Measurements from ENCODE around the gene GPR153. TPM values are rescaled to one million over a fixed set of nuclear protein-coding genes. Genes with fewer than 3 reads are reported as not detected.

The GPR153 gene
- total RNA-seq, 3 donors from 2014 or later, result 20.2 to 28.3 (median 20.4) TPM

- H3K4me3 ChIP-seq, result peak within 1 kb of the TSS; percentile 76
- DNase-seq, result peak; percentile 97 to 100 (median 99)
- TF ChIP-seq CTCF (IDR thresholded peaks at IDR 0.05), result no peak
- ATAC-seq, result peak; percentile 99
- peaks cover 6% of the 10 kb centered on the region for H3K4me1 ChIP-seq (ENCODE audit: low read depth)
- intact Hi-C loops (cut with DNase I, micrococcal nuclease), result no loop called here
- no peaks in the 10 kb centered on the region for H3K36me3 ChIP-seq (ENCODE audit: low read depth)
- no peaks in the 10 kb centered on the region for H3K9me3 ChIP-seq
Measured at GRCh38 chr1:6199298-6200187, 61.4 kb downstream of the GPR153 start, which contains the start of gene RPL22. Gene RPL22 (minus strand): TSS chr1:6199595. CDS start chr1:6199573, 22 bp downstream.

- H3K4me3 ChIP-seq, result peak overlapping the region; percentile 76
- H3K9me3 ChIP-seq, result no peaks in the 10 kb centered on the region
- ATAC-seq (peak; percentile 35), DNase-seq (peak in 1 of 3 donors; percentile 36)
- intact Hi-C loops (cut with DNase I, micrococcal nuclease), result no loop called here
- H3K36me3 ChIP-seq (ENCODE audit: low read depth), result no peaks in the 10 kb centered on the region
- H3K4me1 ChIP-seq (ENCODE audit: low read depth), result peaks cover 6% of the 10 kb centered on the region
- TF ChIP-seq CTCF (IDR thresholded peaks at IDR 0.05), result no peak
Measured at GRCh38 chr1:6198646-6199297, 62.1 kb downstream of the GPR153 start.

GRCh38 chr1:6197746-6198427 is 63.0 kb downstream of the GPR153 start:
- ATAC-seq (no peak), DNase-seq (no peak)
- TF ChIP-seq CTCF (IDR thresholded peaks at IDR 0.05), result no peak
- intact Hi-C loops (cut with DNase I, micrococcal nuclease), result no loop called here
- no peaks in the 10 kb centered on the region for H3K9me3 ChIP-seq
- no peak overlapping the region for H3K4me3 ChIP-seq
- H3K36me3 ChIP-seq (ENCODE audit: low read depth), result no peaks in the 10 kb centered on the region
- H3K4me1 ChIP-seq (ENCODE audit: low read depth), result peaks cover 6% of the 10 kb centered on the region

Other genes with a start within 250 kb of the GPR153 start
- gene KCNAB2, start 215.2 kb downstream of the GPR153 start, total RNA-seq, result 10 to 100 TPM in 2 of 3 donors, 1 to 10 TPM in 1; 6.9 to 15.7 (median 11.8) TPM
- gene CHD5, start 80.8 kb downstream of the GPR153 start, total RNA-seq, result 1 to 10 TPM in 1 of 3 donors, under 1 TPM in 2; 0.17 to 2.1 (median 0.22) TPM
- 100 to 1,000 TPM; 349 to 387 (median 350) TPM for gene RPL22, start 61.5 kb downstream of the GPR153 start, total RNA-seq
- 10 to 100 TPM; 35.4 to 63.9 (median 35.9) TPM for gene RNF207, start 55.0 kb downstream of the GPR153 start, total RNA-seq
- gene ICMT, start 25.1 kb downstream of the GPR153 start, total RNA-seq, result 10 to 100 TPM; 50.4 to 72.3 (median 55.8) TPM
- not detected for gene HES3, start 16.9 kb downstream of the GPR153 start, total RNA-seq
- gene ACOT7, start 132.7 kb upstream of the GPR153 start, total RNA-seq, result 10 to 100 TPM; 37.9 to 60.1 (median 42.7) TPM
- 10 to 100 TPM in 2 of 3 donors, 1 to 10 TPM in 1; 8.6 to 23.0 (median 22.4) TPM for gene HES2, start 158.8 kb upstream of the GPR153 start, total RNA-seq
- gene ESPN, start 163.7 kb upstream of the GPR153 start, total RNA-seq, result 100 to 1,000 TPM in 2 of 3 donors, 10 to 100 TPM in 1; 65.7 to 137 (median 124) TPM
- gene TNFRSF25, start 205.1 kb upstream of the GPR153 start, total RNA-seq, result 10 to 100 TPM; 18.3 to 45.1 (median 35.3) TPM
- gene PLEKHG5, start 230.6 kb upstream of the GPR153 start, total RNA-seq, result 10 to 100 TPM; 20.1 to 32.9 (median 20.2) TPM

Measured in mucosa of descending colon (tissue), 3 donors.